Inflammatory macrophage treated with lipopolysaccharide for 1 hour (primary cell): ENCODE data around the gene PACSIN2.
"Not testable (repeated sequence)": the region's sequence is repeated elsewhere in the genome, so short reads cannot be mapped to it uniquely, and the experiment has no call there.

Experiments
- DNase-seq, 2 donors: peaks; one replicate each; pipeline ENCODE4 v3.0.0-alpha.2; 2020 to 2022

Gene PACSIN2

DNA sequence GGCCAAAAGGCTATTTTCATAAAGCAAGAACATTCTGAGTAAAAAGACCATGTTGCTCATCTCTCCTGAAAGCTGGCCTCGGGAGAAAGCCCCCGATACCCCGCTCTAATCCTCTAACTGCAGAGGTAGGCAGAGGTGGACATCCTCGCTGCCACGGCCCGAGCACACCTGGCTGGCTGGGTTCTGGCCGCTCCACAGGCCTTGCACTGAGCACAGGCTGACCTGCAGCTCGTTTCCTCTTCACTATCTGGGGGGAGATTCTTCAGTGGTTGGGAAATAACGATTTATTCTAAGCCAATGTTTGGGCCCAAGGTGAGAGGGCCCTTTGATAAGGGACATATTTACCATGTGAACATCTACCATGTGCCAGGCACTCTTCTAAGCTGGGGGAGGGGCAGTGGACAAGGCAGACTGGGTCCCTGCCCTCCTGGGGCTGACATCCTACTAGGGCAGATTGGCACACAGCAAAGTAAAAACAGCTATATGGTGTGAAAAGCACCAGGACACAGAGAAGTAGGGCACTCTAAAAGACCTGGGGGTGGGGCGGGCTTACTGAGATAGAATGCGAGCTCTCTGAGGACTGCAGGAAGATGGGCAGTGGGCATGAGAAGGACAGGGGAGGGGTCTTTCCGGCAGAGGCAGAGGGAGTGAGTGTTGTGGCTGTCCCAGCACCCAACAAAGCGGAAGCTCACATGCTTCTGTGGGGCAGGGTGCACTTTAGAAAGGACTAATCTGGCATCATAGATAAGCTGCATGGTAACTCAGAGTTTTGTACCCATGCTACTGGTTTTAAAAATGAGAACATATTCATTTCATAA is 92.4 kb downstream of the PACSIN2 start:
- peak in 1 of 2 donors; percentile 43 for DNase-seq

DNA sequence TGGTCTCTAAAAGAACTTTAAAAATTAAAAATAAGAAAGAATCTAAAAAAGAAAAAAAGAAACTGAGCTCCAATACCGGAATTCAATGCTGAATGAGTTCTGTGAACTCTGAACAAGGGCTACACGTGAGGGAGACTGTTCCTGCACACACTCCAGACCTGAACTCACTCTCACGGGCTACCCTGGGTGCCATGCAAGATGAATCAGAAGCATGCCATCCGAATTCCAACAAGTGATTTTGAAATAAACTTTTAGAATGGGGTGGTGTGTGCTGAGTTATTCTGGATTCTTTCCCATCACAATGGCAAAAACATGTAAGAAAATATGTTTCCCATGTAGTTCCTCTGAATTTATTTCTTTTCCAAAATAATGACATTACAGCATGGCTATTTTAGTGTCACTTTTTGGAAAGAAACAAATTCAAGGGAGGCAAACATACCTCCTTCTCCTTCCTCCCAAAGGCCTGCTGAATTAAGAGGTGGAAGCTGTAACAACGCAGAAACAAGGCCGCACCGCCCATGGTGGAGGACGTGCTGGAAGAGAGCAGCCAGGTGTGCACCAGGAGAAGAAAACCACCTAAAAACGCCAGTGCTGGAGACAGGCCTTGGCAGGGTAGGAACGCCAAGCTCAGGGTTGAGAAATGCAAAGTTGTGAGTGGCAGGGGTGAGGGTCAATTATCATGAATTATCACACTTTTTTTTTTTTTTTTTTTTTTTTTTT is 94.7 kb downstream of the PACSIN2 start:
- DNase-seq: no peak

GRCh38 chr22:42919199-42919598 is 95.8 kb downstream of the PACSIN2 start:
- peak in 1 of 2 donors; percentile 42 for DNase-seq

DNA sequence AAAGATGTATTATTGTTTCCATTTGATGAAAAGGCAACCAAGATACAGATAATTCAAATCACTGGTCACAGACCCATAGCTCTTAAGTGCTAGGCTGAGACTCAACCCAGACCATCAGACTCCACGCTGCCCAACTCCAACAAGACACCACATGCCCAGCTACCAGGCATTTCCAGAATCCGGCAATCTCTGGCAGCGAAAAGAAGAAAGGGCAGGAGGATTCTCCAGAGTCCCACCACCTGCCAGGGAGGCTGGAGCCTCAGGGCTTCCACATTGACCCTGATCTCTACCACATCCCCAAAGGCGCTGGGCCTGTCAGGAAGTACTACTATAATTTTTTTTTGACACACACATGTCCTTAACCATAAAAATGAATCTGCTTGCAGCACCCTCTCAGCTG is 96.4 kb downstream of the PACSIN2 start:
- no peak for DNase-seq

DNA sequence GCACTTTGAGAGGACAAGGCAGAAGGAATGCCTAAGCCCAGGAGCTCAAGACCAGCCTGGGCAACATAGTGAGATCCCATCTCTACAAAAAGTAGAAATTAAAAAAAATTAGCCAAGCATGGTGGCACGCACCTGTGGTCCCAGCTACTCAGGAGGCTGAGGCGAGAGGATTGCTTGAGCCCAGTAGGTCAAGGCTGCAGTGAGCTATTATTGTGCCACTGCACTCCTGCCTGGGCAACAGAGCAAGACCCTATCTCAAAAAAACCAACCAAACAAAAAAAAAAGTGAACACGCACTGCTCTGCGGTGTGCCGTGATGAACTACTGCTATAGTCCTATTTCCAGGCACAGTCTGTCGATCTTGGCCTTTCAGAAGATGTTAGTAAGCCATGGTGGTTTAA is 97.6 kb downstream of the PACSIN2 start:
- not testable (repeated sequence) for DNase-seq

DNA sequence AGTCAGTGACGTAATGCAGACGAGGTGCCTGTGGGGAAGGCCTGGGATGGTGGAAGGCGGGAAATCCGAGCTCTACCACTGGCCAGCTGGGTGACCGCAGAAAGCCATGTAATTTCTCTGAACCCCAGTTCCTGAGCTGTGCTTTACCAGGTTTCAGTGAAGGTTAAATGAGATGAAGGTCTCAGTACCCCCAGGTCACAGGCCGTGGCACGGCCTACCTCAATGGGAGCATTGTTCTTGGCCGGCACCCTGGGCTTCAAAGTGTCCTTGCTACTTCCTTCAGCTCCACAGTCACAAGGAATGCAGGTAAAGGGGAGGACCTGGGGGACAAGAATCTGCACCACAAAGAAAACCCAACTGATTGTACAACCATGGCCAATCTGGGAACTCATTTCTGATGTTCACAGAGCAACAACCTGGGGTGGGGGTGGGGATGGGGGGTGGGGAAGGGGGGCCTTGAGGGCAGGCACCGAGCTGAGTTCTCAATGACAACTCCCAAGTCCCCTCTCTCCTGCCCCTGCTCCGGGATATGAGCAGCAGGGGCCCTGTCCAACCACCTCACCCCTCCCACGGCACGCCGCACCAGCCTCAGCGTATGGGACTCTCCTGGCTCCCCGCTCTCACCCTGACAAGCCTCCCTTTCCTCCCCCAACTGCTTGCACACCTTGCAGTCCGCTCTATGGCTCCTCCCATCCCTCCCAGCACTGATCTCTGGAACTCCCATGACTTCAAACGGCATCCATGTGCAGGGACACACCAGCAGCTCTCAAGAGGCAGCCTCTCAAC is 98.8 kb downstream of the PACSIN2 start:
- no peak for DNase-seq

GRCh38 chr22:42914511-42915076 is 100.4 kb downstream of the PACSIN2 start:
- DNase-seq: no peak

- no peak for DNase-seq
These were observed 101.0 kb downstream of the PACSIN2 start for GRCh38 chr22:42913874-42914510.

- peak; percentile 49 to 53 for DNase-seq
These were observed 102.9 kb downstream of the PACSIN2 start for GRCh38 chr22:42912059-42912458.

GRCh38 chr22:42910221-42910942 is 104.6 kb downstream of the PACSIN2 start:
- no peak for DNase-seq

DNA sequence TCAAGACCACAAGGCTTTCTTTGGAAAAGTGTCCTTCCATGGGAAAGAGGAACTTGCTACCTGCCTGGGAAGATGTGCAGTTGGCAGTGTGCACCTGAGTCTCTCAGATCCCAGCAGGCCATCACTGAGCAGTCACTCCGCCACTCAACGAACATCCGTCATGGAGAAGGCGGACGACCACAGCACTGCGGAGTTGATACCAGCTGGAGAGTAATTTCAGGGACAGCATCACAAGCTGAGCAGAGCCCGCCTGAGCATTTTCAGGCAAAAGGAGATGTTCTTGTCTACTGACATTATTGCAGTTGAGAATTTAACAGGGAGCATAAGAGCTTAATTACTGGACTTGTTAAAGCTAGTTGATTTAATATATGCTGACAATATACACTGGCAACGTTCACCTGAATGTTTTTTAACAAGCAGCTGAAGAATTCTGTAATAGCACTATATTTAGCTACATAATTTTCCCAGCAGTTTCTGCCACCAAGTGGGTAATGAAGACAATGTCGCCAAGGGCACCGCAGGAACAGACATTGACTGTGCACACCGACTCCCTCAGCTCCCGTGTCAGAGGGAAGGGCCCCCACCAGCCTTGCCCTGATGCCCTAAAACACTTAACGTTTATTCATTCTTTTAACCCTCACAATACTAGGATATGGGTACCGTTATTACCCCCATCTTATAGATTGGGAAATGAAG is 105.4 kb downstream of the PACSIN2 start:
- DNase-seq: no peak

DNA sequence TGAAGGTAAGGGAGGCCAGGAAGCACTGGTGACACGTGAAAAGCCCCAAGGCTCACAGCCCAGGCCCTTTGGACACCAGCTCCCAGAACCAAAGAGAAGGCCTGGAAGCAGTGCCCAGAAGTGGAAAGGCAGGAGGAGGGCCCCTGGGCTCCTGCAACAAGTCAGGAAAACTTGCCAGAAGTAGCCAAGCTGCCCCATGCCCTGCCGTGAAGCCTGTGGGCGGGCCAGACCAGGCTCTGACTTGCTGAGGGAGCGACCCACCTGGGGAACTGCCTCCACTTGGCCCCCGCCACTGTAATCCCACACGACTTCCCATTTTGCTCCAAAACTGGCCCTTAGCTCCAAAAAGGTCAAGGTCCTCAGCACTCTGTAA is 106.6 kb downstream of the PACSIN2 start:
- no peak for DNase-seq

DNA sequence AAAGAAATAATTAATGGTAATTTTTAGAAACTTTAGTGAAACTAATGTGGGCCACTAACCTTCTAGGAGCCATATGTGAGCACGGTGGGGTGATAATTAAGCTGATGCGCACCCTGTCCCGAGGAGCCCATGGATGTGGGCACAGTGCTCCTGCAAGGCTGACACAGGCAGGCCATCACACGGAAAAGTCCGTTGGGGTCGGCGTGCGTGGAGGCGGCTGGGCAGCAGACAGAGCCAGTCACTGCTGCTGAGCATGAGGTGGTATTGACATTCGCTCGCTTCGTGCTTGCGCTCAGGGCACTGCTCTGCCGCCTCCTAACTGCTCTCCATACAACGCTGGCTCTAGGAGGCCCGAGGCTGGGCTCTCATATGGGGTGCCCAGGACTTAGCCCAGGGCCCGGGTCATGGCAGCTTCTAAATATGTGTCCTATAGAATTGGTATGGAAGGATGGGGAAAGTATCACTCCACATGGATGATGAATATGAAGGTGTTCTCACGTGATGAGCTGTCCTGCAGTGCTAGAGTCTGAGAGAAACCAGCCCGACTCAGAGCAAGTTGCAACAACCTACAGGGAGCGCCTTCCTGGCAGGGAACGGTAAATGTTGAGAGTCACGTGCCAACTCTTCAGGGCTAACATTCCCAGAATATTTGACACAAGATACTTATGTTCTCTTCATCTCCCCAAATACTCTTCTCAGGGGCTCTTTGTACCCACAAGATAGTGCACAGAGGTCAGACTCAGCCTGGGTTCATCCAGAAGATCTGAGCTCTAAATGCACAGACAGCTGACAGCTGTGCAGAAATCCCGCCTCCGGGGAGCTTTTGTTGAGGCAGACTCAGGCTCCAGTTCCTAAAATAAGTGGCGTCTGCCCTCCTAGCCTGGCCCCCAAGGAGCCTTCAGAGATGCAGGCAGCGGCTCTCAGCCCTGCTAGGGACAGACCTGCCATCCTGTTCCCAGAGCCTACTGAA is 107.3 kb downstream of the PACSIN2 start:
- DNase-seq: no peak

DNA sequence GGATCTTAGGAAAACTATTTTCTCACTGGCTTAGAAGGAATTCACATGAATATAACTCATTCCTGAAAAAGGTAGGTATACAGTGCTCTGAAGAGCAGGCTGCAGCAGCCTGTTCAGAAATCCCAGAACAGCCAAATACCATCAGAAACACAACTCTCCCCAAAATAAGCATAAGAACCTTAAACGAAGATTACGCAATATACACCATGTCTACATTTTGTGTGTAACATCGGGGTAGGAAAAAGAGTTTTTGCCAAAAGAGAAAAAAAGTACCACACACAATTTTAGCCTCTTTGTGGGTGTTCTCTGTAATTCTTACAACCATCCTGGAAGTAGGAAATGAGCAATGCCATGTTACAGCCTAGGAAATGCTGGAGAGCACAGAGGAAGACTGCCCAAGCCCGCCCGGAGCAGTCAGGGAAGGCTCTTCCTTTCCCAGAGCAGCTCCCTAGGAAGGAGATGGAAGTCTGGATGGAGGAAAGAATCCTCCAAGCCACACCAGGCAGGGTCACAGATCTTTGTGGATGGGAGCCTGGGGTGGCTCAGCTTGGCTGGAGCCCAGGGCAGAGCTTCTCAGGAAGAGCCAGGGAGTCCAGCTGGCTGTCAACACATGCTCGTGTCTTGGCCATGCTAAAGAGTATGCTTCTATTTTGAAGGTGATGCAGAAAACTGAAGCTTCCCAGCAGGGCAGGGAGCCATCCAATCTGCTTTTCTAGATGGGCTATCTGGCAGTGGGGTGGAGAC is 108.2 kb downstream of the PACSIN2 start:
- no peak for DNase-seq

DNA sequence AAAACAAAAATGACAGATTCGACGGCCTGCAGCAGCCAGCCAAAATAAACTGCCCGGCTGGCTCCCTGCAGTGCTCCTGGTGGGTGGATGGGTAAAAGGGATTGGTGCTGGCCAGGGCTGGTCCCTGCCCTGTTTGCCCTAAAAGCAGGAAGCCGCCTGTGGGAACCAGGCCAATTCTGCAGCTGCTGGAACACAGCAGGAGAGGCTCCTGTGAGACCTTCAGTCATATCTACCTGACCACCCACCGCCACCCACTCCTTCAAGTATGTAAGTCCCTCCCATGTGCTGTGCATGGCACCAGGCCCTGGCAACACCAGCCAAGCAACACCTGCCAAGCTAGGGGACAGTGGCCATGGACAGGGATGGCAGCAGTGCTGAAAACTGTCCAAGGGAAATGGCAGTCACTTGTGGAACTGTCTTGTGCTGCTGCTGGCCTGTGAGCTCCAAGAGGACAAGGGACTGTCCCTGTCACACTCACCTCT is 109.2 kb downstream of the PACSIN2 start:
- no peak for DNase-seq

DNA sequence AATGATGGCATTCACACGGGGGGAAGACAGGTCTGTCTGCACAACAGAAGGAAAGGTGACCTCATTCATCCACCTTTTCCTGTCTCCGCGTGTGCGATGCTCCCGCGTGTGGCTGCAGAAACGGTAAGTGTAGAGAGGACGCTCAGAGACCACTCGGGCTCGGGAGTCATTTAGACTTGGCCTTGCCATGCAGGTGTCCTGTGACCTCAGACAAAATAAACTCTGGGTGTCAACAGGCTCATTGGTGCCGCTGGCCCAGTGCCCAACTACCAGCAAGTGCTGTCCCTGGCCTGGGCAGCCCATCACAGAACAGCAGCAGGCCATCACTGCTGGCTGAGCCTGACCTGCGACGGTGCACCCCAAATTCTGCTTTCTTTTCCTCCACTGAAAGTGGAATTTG is 109.7 kb downstream of the PACSIN2 start:
- DNase-seq: no peak

DNA sequence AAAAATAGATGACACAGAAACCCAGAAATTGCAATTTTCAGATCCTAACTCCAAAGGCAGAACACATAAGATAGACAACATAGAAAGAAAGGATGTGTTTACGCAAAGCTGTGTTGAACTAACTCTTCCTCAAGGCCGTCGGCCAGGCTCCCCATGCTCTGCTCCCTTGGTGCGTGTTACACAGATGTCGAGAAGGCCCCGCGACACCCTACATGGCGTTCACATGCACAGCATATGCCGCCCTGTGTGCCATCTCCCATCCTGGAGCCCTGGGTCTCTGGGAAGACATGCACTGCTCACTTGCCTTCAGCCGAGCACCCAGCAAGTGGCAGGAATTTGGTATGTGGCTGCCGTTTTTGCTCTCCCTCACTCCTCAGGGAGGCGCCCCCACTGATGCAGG is 110.9 kb downstream of the PACSIN2 start:
- no peak for DNase-seq

DNA sequence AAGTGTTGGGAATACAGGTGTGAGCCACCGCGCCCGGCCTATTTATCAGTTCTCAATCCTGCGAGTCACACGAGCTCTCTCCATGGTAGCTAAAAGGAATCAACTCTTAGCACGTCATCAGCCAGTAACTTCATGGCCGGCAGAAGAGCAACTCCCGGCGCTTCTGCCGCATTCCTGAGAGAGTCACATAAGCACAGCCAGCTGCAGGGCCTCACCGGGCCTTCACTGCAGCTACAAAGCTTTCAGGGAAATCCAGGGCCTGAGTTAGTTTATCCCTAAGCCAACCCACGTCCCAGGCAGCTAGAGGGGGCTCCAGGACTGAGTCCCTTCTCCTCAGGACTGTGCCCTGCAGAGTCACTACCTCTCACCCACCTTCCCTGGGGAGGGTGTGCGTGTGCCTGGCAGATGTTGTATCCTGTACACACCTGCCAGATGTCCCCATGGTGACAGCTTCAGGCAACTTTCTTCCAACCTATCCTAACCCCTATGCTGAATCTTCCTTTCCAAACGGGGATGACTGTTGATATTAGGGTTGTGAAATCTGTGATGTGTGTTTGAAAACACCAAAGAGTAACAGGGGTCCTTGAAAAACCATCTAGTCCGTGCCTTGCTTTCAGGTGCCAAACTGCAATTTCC is 112.0 kb downstream of the PACSIN2 start:
- no peak for DNase-seq
